Sigmoid colon (tissue), 3 donors: Measurements from ENCODE around the gene CCDC93.

Source experiments
- POLR2A ChIP-seq, 2 donors: fragments of 450-650 bp; IDR thresholded peaks; one replicate each; pipeline ENCODE4 v1.6.1; 2016; ENCODE audit warnings: antibody characterized with exemption in 2 of 2, mild to moderate bottlenecking in 2 of 2, moderate library complexity in 2 of 2
- TF ChIP-seq, protein P1 (sequence below), 4 experiments: fragments of 450-650 bp in 3 of 4; fragments of 200-600 bp in 1 of 4; IDR thresholded peaks; one replicate each; pipeline ENCODE4 v1.5.1; 2016 to 2019; ENCODE audit warnings: antibody characterized with exemption in 4 of 4, mild to moderate bottlenecking in 3 of 4, moderate library complexity in 2 of 4

GRCh38 chr2:118010473-118010872 is 3.4 kb downstream of the CCDC93 start:
- TF ChIP-seq POLR2A (IDR thresholded peaks at IDR 0.05): no peak
- TF ChIP-seq, protein P1, sequence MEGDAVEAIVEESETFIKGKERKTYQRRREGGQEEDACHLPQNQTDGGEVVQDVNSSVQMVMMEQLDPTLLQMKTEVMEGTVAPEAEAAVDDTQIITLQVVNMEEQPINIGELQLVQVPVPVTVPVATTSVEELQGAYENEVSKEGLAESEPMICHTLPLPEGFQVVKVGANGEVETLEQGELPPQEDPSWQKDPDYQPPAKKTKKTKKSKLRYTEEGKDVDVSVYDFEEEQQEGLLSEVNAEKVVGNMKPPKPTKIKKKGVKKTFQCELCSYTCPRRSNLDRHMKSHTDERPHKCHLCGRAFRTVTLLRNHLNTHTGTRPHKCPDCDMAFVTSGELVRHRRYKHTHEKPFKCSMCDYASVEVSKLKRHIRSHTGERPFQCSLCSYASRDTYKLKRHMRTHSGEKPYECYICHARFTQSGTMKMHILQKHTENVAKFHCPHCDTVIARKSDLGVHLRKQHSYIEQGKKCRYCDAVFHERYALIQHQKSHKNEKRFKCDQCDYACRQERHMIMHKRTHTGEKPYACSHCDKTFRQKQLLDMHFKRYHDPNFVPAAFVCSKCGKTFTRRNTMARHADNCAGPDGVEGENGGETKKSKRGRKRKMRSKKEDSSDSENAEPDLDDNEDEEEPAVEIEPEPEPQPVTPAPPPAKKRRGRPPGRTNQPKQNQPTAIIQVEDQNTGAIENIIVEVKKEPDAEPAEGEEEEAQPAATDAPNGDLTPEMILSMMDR (IDR thresholded peaks at IDR 0.05): no peak
